GM18505 (cell line): Measurements from ENCODE around the gene KCNH2.

Experiments
- ATAC-seq: cut with Tn5 transposase; IDR thresholded peaks from one replicate; pipeline ENCODE4 v1.9.1; 2021; ENCODE audit not compliant: unreplicated experiment
- POLR2A ChIP-seq: IDR thresholded peaks from 4 replicates; pipeline ENCODE4 v1.6.1; 2011; ENCODE audit warnings: borderline replicate concordance; ENCODE audit not compliant: insufficient read depth, insufficient read length; ENCODE audit errors: extremely low read depth

Gene KCNH2

DNA sequence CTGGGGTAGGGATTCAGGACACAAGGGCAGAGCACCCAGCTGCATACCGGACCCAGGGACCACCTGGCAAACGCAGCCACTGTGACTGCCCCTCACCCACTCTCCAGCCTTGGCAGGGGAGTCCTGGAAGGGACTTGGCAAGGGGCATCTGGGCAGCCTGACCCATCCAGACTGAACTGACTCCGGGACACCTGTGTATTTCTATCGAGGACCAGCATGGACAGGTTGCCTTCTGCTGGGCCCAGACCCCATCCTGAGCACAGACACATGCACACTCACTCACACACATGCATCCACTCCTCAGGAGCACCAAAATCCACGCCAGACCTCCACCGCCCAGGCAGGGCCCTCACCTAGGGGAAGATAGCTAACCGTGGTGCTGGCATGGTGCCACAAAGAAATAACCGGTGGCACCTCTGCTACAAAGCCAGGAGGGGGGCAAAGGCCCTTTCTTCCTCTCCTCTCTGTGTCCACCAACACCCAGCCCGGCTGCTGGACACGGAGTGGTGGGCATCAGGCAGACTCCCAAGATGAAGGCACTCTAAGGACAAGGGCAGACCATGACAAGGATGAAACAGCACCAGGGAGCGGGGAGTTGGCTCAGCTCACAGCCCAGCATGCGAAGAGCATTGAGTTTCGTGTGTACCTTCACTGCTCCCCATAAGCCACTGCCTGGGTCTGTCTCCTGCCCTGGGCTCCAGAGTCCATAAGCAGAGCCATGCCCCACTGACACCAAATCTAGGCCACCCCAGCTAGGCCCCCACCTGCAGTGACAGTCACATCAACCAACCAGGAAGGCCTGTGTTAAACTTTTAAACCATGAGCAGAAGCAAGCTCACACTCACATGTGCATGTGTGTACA, 35.3 kb downstream of the KCNH2 start:
- ATAC-seq = no peak
- TF ChIP-seq POLR2A = no peak

DNA sequence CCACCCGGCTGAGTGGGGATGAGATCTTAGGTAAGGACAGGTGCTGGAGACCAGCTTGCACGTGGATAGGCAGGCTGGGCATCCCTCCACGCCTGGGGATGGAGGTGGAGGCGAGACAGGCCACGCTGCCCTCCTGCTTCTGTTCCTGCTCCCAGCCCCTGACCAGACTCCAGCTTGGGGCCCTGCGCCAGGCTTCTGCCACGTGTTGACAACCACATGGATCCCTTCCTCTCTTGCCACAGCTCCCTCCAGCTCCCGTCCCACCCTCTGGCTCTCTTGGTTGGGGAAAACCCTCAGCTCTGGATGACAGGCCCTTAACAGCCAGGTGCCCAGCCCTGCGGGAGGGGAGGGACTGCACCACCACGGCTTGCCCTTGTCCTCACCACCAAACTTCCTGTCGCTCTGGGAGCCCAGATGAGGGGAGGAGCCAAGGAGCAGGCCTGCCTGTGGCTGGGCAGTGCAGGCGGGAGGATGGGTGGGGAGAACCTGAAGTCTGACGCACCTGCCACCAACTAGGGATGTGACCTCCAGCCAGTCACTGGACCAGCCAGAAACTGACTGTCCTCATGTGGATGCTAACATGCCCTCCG, 36.0 kb downstream of the KCNH2 start:
- ATAC-seq = no peak
- TF ChIP-seq POLR2A = no peak

DNA sequence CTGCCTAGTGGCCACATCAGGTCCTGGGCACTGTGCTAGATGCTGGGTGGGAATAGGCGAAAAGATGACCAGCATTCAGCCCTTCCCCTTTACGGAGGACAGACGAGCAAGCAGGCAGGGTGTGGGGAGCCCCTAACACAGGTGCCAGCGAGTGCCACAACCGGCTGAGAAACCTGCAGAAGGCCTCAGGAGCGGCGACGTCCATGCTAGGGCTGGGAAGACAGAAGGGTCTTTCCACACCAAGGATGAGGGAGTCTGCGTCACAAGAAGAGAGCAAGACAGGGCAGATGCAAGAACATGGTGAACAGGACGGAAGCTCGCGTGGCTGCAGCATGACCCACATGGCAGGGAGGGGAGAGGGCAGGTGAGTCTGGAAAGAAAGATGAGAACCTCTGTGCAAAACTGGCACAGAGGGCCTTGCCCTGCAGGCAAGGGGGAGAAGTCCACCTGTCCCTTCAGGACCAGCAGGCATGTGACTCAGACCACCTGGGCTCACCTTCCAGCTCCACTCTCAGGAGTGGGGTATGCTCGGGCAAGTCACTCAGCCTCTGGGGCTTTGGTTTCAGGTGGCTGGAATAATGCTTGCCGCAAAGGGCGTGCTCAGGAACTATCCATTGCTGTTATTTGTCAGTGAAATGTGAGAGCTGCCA, 36.6 kb downstream of the KCNH2 start:
- no peak for ATAC-seq
- TF ChIP-seq POLR2A = no peak

DNA sequence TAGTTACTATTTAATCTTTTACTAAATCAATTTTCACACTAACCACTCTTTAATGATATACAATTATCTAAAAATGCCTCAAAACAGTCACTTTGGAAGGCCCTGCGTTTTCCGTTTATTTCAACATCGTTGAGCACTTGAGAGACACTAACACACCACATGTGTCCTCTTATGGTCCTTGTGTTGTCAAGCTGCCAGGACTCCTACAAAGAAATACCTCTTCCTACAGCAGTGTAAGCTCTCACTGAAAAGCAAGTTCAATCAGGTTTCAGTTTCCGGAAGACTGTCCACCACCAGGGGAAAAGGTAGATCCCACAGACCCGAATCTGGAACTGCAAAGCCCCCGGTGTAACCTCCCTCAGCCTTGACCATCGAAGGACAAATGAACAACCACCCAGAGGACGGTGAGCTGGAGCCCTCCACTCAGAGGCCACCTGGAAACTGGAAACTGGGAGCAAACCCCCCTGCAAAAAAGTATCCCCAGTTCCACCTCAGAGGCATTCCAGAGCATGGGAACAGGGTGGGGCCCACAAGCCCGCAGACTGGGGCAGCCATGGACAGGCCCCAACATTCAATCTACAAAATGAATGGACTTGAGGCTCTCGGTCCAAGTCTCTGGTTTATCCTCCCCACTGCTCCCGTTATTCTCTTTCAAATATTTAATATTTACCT, 37.6 kb downstream of the KCNH2 start:
- no peak for ATAC-seq
- TF ChIP-seq POLR2A = no peak

DNA sequence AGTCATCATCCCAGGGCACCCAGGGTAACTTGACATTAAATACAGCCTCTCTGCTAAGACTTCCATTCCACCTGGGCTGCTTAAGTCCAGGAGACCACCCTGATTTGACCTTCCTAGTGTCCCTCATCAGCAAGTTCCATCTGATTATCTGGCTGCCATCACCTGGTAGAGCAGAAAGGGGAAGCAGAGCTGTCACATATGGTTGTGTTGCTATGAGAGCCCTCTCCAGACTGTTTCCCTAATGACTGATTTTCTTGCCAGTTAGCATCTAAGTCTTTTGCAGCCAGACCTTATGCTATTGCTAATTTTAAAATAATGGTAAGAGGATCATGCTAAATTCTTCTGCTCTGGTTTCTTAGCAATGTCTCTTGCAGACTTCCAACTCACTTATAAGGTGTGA, 38.7 kb downstream of the KCNH2 start:
- ATAC-seq = no peak
- no peak for TF ChIP-seq POLR2A

DNA sequence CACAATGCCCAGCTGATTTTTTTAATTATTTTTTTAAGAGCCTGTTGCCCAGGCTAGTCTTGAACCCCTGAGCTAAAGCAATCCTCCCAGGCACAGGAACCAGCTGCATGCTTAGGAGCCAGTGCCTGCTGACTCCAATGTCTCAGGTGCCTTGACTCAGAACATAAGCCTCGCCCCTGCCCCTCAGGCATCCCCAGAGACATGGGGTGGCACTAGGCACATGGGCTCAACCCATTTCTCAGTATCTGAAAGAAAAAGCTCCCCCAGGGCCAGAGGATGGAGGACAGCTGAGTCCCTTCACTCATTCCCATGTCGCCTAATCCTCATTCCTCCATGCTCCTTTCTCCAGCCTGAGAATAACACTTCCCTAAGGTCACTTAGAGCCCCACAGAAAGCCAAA, 39.1 kb downstream of the KCNH2 start:
- ATAC-seq = no peak
- TF ChIP-seq POLR2A = no peak

DNA sequence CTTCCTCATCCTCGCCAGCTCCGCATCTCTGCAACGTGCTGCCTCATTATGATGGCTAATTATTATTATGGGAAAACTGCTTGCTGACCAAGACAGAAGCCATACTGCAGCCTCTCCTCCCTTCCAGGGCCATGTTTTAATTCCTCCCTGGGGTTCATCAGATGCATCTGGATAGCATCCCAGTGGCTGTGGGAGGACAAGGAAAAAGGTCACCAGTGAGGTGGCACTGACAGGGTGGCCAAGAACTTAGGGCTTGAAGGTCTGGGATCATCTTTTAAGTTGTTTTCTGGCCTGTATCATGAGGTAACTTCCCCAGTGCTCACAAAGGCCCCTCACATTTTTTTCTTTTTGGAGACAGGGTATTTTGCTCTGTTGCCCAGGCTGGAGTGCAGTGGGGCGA, 39.6 kb downstream of the KCNH2 start:
- ATAC-seq = no peak
- no peak for TF ChIP-seq POLR2A

DNA sequence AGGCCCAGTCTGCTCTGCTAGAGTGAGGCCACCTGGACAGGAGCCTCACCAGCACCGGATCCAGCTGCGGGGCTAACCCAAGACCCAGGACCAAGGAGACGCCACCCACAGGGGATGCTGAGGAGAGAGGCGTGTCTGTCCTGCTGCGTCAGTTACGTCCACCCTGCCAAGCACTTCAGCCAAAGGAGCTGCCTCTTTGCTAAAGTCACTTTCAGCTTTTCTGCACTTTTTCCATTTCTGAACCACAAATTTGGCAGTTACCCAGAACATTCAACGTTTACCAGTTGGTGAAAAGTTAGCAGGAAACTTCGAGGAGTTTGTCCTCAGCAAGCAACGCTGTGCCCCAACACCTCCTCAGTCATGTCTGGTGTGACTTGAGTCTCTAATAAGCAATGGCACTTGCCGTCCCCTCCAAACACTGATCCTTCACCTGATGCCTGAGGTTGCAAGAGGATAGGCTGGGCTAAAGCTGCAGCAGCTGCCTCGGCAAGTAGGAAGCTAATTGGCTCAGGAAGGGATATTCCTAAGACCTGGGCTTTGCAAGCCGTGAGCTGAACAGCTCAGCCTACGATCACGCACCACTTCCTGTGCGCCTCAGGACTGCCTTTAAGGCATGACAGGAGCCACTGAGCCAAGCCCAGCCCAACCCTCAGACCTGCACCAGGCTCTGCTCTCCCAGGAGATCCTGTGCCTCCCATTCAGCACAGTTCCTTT, 40.1 kb downstream of the KCNH2 start:
- ATAC-seq = no peak
- no peak for TF ChIP-seq POLR2A

DNA sequence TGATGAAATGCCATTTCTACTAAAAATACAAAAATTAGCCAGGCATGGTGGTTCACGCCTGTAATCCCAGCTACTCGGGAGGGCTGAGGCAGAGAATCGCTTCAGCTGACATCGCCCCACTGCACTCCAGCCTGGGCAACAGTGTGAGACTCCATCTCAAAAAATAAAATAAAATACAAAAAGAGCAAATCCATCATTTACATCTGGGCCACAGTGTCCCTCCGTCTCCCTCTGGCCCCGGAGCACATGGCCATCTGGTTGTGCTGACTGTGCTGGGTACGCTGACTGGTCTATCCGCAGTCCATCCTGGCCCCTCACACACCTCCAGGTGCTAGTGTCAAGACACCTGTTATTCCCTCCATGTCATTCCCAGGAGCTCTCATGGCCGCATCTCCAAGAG, 42.1 kb downstream of the KCNH2 start:
- no peak for TF ChIP-seq POLR2A
- no peak for ATAC-seq

DNA sequence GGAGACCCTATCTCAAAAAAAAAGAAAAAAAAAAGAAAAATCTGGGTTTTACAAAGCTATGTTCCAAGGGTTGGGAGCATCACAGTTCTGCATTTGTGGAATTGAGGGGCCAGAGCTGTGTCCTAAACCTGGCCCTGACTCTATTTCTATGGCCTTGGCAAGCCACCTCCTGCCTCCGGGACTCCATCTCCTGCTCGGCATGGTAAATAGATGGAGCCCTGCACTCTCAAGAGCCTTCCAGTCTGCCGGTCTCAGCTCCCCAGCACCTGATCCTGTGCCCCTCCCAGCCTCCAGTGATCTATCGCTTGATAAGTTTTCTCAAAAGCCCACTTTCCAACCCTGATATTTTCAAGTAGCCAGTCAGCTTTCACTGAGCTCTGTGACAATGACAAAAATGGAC, 43.0 kb downstream of the KCNH2 start:
- TF ChIP-seq POLR2A = no peak
- ATAC-seq = no peak

DNA sequence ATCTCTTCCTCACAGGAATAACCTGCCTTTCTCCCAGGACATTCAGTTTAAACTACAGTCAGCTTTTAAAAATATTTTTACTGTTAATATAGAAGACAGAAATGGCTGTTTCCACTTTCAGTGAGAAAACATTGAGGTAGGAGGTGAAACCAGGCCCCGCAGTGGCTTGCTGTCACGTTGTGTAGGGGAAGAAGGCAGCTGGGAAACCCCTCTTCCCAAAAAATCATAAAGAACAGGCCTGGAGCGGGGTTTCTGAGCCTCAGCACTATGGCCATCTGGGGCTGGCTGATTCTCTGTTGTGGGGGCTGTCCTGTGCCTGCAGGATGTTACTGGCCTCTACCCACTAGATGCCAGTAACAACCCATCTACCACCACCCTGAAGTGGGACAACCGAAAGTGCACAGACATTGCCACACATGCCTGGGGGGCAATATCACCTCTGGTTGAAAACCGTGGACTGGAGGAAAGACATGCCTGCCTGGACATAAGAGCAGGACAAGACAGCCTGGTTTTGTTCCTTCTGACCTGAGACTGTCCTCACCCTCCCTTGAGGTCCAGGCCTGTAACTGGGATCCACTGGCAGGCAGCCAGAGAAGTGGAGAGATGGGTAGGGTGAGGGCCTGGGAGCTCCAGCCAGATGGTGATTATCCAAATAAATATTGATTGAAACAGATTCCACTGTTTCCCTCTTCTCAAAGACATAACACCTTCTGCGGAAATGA, 43.9 kb downstream of the KCNH2 start:
- no peak for ATAC-seq
- TF ChIP-seq POLR2A = no peak

DNA sequence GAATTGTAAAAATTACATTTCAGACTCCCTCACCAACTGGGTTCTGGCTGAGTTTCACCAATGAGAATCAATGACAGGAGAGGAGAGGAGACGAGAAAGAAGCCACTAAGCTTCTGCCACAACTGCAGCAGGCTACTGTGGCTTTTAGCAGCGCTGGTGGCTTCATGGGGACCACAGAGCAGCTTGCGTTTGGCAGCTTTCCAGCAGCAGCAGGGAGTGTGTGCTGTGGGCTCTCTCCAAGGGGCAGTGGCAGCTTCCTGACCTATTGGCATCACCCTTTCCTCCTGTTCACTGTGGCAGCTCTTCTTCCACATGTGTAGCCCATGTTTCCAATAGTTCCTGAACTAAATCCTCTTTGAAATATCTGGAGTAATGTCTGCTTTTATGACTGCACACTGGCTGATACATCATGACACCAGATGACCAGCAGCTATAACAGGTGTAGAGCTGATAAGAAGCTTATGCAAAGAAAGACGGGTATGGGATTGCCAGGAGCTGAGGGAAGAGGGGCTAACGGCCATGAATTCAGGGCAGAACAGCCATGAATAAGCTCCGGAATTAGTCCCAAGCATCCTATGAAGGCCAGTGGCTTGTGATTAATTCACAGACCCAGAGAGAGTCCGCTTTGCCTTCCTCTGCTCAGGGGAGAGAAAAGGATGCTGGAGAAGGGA, 46.8 kb downstream of the KCNH2 start:
- no peak for TF ChIP-seq POLR2A
- no peak for ATAC-seq
